HepG2 (cell line): ENCODE results near the gene SENP7. TPM values are rescaled to one million over a fixed set of nuclear protein-coding genes. Genes with fewer than 3 reads are reported as not detected.

ENCODE experiments used
- CSRNP1 ChIP-seq: sonication (generic); formaldehyde crosslinking; IDR thresholded peaks from 2 replicates; pipeline ENCODE4 v1.8.1; 2023; ENCODE audit warnings: mild to moderate bottlenecking, missing genetic modification reagents
- E2F2 ChIP-seq: sonication (generic); formaldehyde crosslinking; IDR thresholded peaks from 2 replicates; pipeline ENCODE4 v1.4.0; 2020; ENCODE audit warnings: missing genetic modification reagents, borderline replicate concordance
- FOSL1 ChIP-seq: sonication (generic); formaldehyde crosslinking; IDR thresholded peaks from 2 replicates; pipeline ENCODE4 v1.9.0; 2021; ENCODE audit warnings: missing genetic modification reagents, borderline replicate concordance
- HMGXB4 ChIP-seq, 2 experiments: sonication (generic) in 1 of 2; formaldehyde crosslinking in 1 of 2; IDR thresholded peaks; 2 replicates each; pipeline versions ENCODE4 v1.4.0 to v1.6.1; 2018 to 2020; ENCODE audit warnings: missing genetic modification reagents in 2 of 2, borderline replicate concordance in 1 of 2, low read depth in 1 of 2, mild to moderate bottlenecking in 1 of 2, missing biosample characterization in 1 of 2
- IRX3 ChIP-seq: sonication (generic); formaldehyde crosslinking; IDR thresholded peaks from 2 replicates; pipeline ENCODE4 v1.8.1; 2023; ENCODE audit warnings: mild to moderate bottlenecking, low read depth, missing genetic modification reagents, borderline replicate concordance
- PAX8 ChIP-seq: sonication (generic); formaldehyde crosslinking; IDR thresholded peaks from 2 replicates; pipeline ENCODE4 v1.8.0; 2022; ENCODE audit warnings: mild to moderate bottlenecking, missing genetic modification reagents, borderline replicate concordance
- POGK ChIP-seq: sonication (generic); formaldehyde crosslinking; conservative IDR thresholded peaks from 2 replicates; pipeline ENCODE4 v1.8.0; 2022; ENCODE audit warnings: mild to moderate bottlenecking, moderate library complexity, missing genetic modification reagents
- PRDM4 ChIP-seq: sonication (generic); formaldehyde crosslinking; IDR thresholded peaks from 2 replicates; pipeline ENCODE4 v1.9.0; 2021; ENCODE audit warnings: missing genetic modification reagents, borderline replicate concordance
- SIX4 ChIP-seq: sonication (generic); formaldehyde crosslinking; IDR thresholded peaks from 2 replicates; pipeline ENCODE4 v1.4.0; 2020; ENCODE audit warnings: missing genetic modification reagents
- TOE1 ChIP-seq: sonication (generic); formaldehyde crosslinking; IDR thresholded peaks from 2 replicates; pipeline ENCODE4 v1.4.0; 2020; ENCODE audit warnings: mild to moderate bottlenecking, missing genetic modification reagents
- ZC3H13 ChIP-seq: sonication (generic); formaldehyde crosslinking; IDR thresholded peaks from 2 replicates; pipeline ENCODE4 v1.8.1; 2023; ENCODE audit warnings: mild to moderate bottlenecking, missing genetic modification reagents, moderate library complexity
- ZFP91 ChIP-seq: sonication (generic); formaldehyde crosslinking; IDR thresholded peaks from 2 replicates; pipeline ENCODE4 v1.9.0; 2022; ENCODE audit warnings: missing genetic modification reagents, mild to moderate bottlenecking, borderline replicate concordance
- ZMYM4 ChIP-seq: sonication (generic); formaldehyde crosslinking; IDR thresholded peaks from 2 replicates; pipeline ENCODE4 v1.8.1; 2023; ENCODE audit warnings: mild to moderate bottlenecking, missing genetic modification reagents
- ZNF3 ChIP-seq: IDR thresholded peaks from 2 replicates; pipeline ENCODE4 v1.7.0; 2017; ENCODE audit warnings: inconsistent platforms
- ZNF709 ChIP-seq: sonication (generic); formaldehyde crosslinking; IDR thresholded peaks from 2 replicates; pipeline ENCODE4 v1.5.0; 2020; ENCODE audit warnings: mild to moderate bottlenecking, missing genetic modification reagents
- ZSCAN25 ChIP-seq: sonication (generic); formaldehyde crosslinking; IDR thresholded peaks from 2 replicates; pipeline ENCODE4 v1.8.0; 2022; ENCODE audit warnings: mild to moderate bottlenecking, missing genetic modification reagents
- ZSCAN9 ChIP-seq: IDR thresholded peaks from 2 replicates; pipeline ENCODE4 v1.6.1; 2016; ENCODE audit warnings: borderline replicate concordance
- polyA plus RNA-seq, 8 experiments: library from polyadenylated mRNA; depleted of rRNA in 3 of 8; stranded (reverse) in 7 of 8; unstranded in 1 of 8; fragments of >200 nt; fragmentation: Illumina TruSeq in 4 of 8; extraction: Trizol in 4 of 8; gene quantifications; 2 replicates each; pipeline versions ENCODE4 v1.2.1 to v1.2.3, GENCODE V29; 2011 to 2016; ENCODE audit warnings: low read depth in 4 of 8, missing spikeins in 1 of 8, mixed read lengths in 1 of 8; ENCODE audit not compliant: insufficient read depth in 1 of 8
- total RNA-seq, 5 experiments: library from RNA; depleted of rRNA; stranded (reverse); fragments of >200 nt; fragmentation: Illumina TruSeq; extraction: Trizol; gene quantifications; 2 replicates each; pipeline ENCODE4 v1.2.3, GENCODE V29; 2016; ENCODE audit warnings: low read depth in 1 of 5

SENP7 gene
- total and polyA plus RNA-seq, 2 of the 13 experiments (the other 11 are each of a cell fraction or from before 2014, with no cell fraction given): 9.1 to 10.3 TPM

- TF ChIP-seq FOSL1 (no peak), ZSCAN9 (CRISPR knock-in tag) (no peak), SIX4 (CRISPR knock-in tag) (no peak), ZC3H13 (CRISPR knock-in tag) (no peak), ZFP91 (peak; percentile 55), HMGXB4 (CRISPR knock-in tag; IDR thresholded peaks at IDR 0.05; ENCODE audit: borderline replicate concordance in 1 of 2, low read depth in 1 of 2) (no peak; a peak in 1 of 4 replicates), PAX8 (CRISPR knock-in tag) (no peak), IRX3 (CRISPR knock-in tag) (0 out of 2 replicates have a peak, but pooled peaks have one; percentile 73), ZMYM4 (peak; percentile 49), CSRNP1 (CRISPR knock-in tag) (peak; percentile 64; the same call in 1 of the 2 replicates), ZNF709 (CRISPR knock-in tag) (no peak; the same call in 1 of the 2 replicates), POGK (CRISPR knock-in tag) (no peak), ZNF3 (CRISPR knock-in tag) (no peak), PRDM4 (CRISPR knock-in tag) (no peak), TOE1 (CRISPR knock-in tag) (no peak), ZSCAN25 (no peak), E2F2 (no peak)
Observed at GRCh38 chr3:101512646-101513418, at the start of gene SENP7 (continued).
